Stimulated activated CD4-positive, alpha-beta T cell treated with anti-CD3 and anti-CD28 coated beads, Interleukin-15, amount 100 ng/mL, for 1 hour (primary cell): ENCODE measurements around the gene ONECUT3.

Source experiments
- DNase-seq, 2 donors: peaks; one replicate each; pipeline ENCODE4 v3.0.0-alpha.2; 2020; ENCODE audit warnings: low read depth in 1 of 2, low spot score in 1 of 2

ONECUT3 gene

GRCh38 chr19:1768248-1768647 is 14.9 kb downstream of the ONECUT3 start:
- no peak for DNase-seq

GRCh38 chr19:1768918-1769644 is 15.8 kb downstream of the ONECUT3 start:
- DNase-seq: no peak

- DNase-seq: no peak
Measured at GRCh38 chr19:1769645-1769985, 16.3 kb downstream of the ONECUT3 start.

- DNase-seq: no peak
Measured at GRCh38 chr19:1770866-1771576, 17.7 kb downstream of the ONECUT3 start.

- DNase-seq: no peak
Measured at GRCh38 chr19:1773184-1773583, 19.9 kb downstream of the ONECUT3 start.

GRCh38 chr19:1774989-1775772 is 21.9 kb downstream of the ONECUT3 start:
- no peak for DNase-seq

GRCh38 chr19:1775951-1776605 is 22.8 kb downstream of the ONECUT3 start:
- no peak for DNase-seq

- no peak for DNase-seq
Measured at GRCh38 chr19:1776606-1777147, 23.4 kb downstream of the ONECUT3 start.

GRCh38 chr19:1777149-1777548 is 23.8 kb downstream of the ONECUT3 start:
- no peak for DNase-seq

GRCh38 chr19:1779574-1779973 is 26.3 kb downstream of the ONECUT3 start:
- no peak for DNase-seq

GRCh38 chr19:1780272-1780958 is 27.1 kb downstream of the ONECUT3 start:
- DNase-seq: no peak

GRCh38 chr19:1782521-1782920 is 29.2 kb downstream of the ONECUT3 start:
- no peak for DNase-seq

GRCh38 chr19:1783354-1783753 is 30.0 kb downstream of the ONECUT3 start:
- no peak for DNase-seq

GRCh38 chr19:1783874-1784273 is 30.6 kb downstream of the ONECUT3 start:
- no peak for DNase-seq

GRCh38 chr19:1785310-1785709 is 32.0 kb downstream of the ONECUT3 start:
- no peak for DNase-seq

- no peak for DNase-seq
Measured at GRCh38 chr19:1786668-1787067, 33.4 kb downstream of the ONECUT3 start.

GRCh38 chr19:1787116-1787515 is 33.8 kb downstream of the ONECUT3 start:
- no peak for DNase-seq

GRCh38 chr19:1789261-1790041 is 36.1 kb downstream of the ONECUT3 start:
- DNase-seq: no peak

GRCh38 chr19:1790054-1790792 is 36.9 kb downstream of the ONECUT3 start:
- no peak for DNase-seq
